Measurements from ENCODE around the gene NTN5. TPM values are rescaled to one million over a fixed set of nuclear protein-coding genes. Genes with fewer than 3 reads are reported as not detected.

Gene NTN5
- total RNA-seq, 1 experiment from 2014 or later: 0.55 TPM

DNA sequence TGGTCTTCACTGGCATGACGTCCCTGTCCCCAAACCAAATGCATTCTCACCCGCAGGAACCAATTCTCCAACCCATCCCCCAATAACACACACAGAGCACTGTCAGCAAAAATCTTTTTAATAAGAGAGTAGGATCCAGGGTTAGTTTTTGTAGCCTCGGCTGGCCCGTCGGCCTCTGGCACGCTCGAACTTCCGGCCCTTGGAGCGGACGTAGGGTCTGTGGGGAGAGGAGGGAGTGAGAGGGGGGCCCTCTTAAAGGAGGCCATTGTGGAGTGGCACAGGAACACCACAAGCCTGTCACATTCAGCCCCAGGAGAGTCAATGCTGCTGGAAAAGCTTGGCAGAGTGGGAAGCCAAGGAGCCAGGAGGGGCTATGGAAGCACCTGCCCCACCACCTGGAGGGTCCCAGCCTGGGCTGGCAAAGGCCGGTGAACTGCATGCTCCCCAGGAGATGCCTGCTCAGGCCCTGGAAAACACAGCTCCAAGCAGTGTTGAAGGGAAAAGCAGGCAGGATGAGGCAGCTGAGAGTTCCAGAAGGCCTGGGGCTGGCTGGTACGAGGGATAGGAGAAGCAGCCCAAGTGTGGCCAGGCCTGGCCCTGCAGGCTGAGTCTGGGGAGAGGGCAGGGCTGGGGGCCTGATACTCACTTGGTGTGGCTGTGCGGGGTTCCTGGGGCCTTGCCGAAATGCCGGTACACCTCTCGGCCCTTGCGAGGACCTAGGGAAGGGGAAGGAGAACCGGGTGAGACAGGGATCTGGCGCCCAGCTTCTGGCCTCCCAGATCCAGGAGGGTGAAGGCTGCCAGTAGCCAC, 57.4 kb downstream of the NTN5 start:
- Histone ChIP-seq H3K14ac (ENCODE audit: insufficient read depth, low read length) (no peak overlapping the region; the same call in 1 of the 2 replicates), H3K27ac (ENCODE audit: insufficient read length, low read depth, low read length) (peak overlapping the region; percentile 47), H2BK120ac (ENCODE audit: low read depth, low read length, poor library complexity, severe bottlenecking) (no peak overlapping the region), H2BK15ac (ENCODE audit: low read depth, low read length) (no peak overlapping the region), H3K4ac (ENCODE audit: low read depth, low read length) (no peak overlapping the region), H2AK5ac (ENCODE audit: insufficient read length, low read length) (no peak overlapping the region), H3K18ac (ENCODE audit: insufficient read length, low read depth, low read length) (no peak overlapping the region), H2BK5ac (ENCODE audit: insufficient read length, low read length) (no peak overlapping the region), H3K27me3 (ENCODE audit: insufficient read depth, low read length) (no peaks in the 10 kb centered on the region), H2BK12ac (ENCODE audit: insufficient read length, low read depth, low read length) (no peak overlapping the region), H4K91ac (ENCODE audit: insufficient read length, low read depth, low read length) (no peak overlapping the region), H3K4me2 (ENCODE audit: insufficient read depth, insufficient read length, low read length) (peak overlapping the region; percentile 21), H4K8ac (replicated peaks; ENCODE audit: insufficient read length, low read depth, low read length) (no peak overlapping the region), H3K23me2 (ENCODE audit: insufficient read length, low read depth, low read length, poor library complexity, severe bottlenecking) (peaks cover 10% of the 10 kb centered on the region), H3K79me2 (ENCODE audit: insufficient read depth, low read length) (peaks cover 18% of the 10 kb centered on the region), H2BK20ac (ENCODE audit: low read depth, low read length, poor library complexity, severe bottlenecking) (no peak overlapping the region), H4K5ac (ENCODE audit: insufficient read length, low read depth, low read length) (no peak overlapping the region), H3K4me1 (ENCODE audit: insufficient read depth, low read length) (peaks cover 3% of the 10 kb centered on the region; the same call in 1 of the 2 replicates), H3K79me1 (ENCODE audit: insufficient read depth, low read depth, low read length, poor library complexity, severe bottlenecking) (peaks cover 4% of the 10 kb centered on the region), H3T11ph (ENCODE audit: low read length) (no peak overlapping the region), H3K23ac (ENCODE audit: insufficient read length, low read depth, low read length) (no peak overlapping the region), H4K20me1 (ENCODE audit: control insufficient read depth, insufficient read depth, insufficient read length) (no peaks in the 10 kb centered on the region), H3K9me3 (ENCODE audit: control insufficient read depth, low read depth, low read length) (no peaks in the 10 kb centered on the region), H2AFZ (ENCODE audit: low read length) (no peak overlapping the region), H3K9ac (ENCODE audit: extremely low read depth, insufficient read length, low read length) (no peak overlapping the region), H3K56ac (ENCODE audit: insufficient read length, low read depth, low read length) (no peak overlapping the region)
- no peaks in the 10 kb centered on the region; a peak in 2 of 5 replicates for H3K9me3 Mint-ChIP-seq
- H3K27ac Mint-ChIP-seq: peak overlapping the region; percentile 89 to 96 (median 89)
- TF ChIP-seq, protein P1, sequence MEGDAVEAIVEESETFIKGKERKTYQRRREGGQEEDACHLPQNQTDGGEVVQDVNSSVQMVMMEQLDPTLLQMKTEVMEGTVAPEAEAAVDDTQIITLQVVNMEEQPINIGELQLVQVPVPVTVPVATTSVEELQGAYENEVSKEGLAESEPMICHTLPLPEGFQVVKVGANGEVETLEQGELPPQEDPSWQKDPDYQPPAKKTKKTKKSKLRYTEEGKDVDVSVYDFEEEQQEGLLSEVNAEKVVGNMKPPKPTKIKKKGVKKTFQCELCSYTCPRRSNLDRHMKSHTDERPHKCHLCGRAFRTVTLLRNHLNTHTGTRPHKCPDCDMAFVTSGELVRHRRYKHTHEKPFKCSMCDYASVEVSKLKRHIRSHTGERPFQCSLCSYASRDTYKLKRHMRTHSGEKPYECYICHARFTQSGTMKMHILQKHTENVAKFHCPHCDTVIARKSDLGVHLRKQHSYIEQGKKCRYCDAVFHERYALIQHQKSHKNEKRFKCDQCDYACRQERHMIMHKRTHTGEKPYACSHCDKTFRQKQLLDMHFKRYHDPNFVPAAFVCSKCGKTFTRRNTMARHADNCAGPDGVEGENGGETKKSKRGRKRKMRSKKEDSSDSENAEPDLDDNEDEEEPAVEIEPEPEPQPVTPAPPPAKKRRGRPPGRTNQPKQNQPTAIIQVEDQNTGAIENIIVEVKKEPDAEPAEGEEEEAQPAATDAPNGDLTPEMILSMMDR (conservative IDR thresholded peaks at IDR 0.05): no peak
- peak overlapping the region; percentile 42 to 66 for H3K4me3 Mint-ChIP-seq
- peaks cover 40 to 54% of the 10 kb centered on the region in 2 experiments for H3K4me1 Mint-ChIP-seq
- no peaks in the 10 kb centered on the region; the same call in 1 of the 2 replicates for H3K27me3 Mint-ChIP-seq (ENCODE audit: low read depth)
- H3K36me3 Mint-ChIP-seq (ENCODE audit: insufficient read depth in 1 of 3, low read depth in 3 of 3): peaks cover 36 to 58% (median 53%) of the 10 kb centered on the region in 3 experiments
- DNase-seq: no peak
- no CpG with 5 or more reads among the region's 19 CpGs for WGBS (ENCODE audit: extremely low coverage, insufficient read length, low lambda C conversion rate)
